ENCODE measurements around the gene RRP36. TPM values are rescaled to one million over a fixed set of nuclear protein-coding genes. Genes with fewer than 3 reads are reported as not detected.
A peak's percentile ranks its signal among the peaks of the same experiment; 100 is the strongest.

Gene RRP36
- total RNA-seq, 1 donor from 2014 or later, result 89.1 TPM

DNA sequence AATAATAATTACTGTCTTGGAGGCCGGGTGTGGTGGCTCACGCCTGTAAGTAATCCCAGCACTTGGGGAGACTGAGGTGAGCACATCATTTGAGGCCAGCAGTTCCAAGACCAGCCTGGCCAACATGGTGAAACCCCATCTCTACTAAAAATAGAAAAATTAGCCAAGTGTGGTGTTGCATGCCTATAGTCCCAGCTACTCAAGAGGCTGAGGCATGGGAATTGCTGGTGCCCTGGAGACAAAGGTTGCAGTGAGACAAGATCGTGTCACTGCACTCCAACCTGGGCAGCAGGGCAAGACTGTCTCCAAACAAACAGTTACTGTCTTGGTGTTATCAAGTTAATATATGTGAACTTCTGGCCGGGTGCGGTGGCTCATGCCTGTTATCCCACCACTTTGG is 4.9 kb downstream of the RRP36 start:
- H3K27me3 Mint-ChIP-seq (ENCODE audit: low read depth), result no peaks in the 10 kb centered on the region
- H3K36me3 Mint-ChIP-seq (ENCODE audit: low read depth), result peaks cover 27% of the 10 kb centered on the region
- H3K27ac Mint-ChIP-seq (ENCODE audit: unreplicated experiment), result no peak overlapping the region
- DNase-seq (ENCODE audit: low read depth, low spot score), result no peak
- H3K4me3 Mint-ChIP-seq, result peak overlapping the region; percentile 34
- H3K4me1 Mint-ChIP-seq, result peaks cover 8% of the 10 kb centered on the region
- H3K9me3 Mint-ChIP-seq, result no peaks in the 10 kb centered on the region
- TF ChIP-seq, protein P1, sequence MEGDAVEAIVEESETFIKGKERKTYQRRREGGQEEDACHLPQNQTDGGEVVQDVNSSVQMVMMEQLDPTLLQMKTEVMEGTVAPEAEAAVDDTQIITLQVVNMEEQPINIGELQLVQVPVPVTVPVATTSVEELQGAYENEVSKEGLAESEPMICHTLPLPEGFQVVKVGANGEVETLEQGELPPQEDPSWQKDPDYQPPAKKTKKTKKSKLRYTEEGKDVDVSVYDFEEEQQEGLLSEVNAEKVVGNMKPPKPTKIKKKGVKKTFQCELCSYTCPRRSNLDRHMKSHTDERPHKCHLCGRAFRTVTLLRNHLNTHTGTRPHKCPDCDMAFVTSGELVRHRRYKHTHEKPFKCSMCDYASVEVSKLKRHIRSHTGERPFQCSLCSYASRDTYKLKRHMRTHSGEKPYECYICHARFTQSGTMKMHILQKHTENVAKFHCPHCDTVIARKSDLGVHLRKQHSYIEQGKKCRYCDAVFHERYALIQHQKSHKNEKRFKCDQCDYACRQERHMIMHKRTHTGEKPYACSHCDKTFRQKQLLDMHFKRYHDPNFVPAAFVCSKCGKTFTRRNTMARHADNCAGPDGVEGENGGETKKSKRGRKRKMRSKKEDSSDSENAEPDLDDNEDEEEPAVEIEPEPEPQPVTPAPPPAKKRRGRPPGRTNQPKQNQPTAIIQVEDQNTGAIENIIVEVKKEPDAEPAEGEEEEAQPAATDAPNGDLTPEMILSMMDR (conservative IDR thresholded peaks at IDR 0.05), result no peak

DNA sequence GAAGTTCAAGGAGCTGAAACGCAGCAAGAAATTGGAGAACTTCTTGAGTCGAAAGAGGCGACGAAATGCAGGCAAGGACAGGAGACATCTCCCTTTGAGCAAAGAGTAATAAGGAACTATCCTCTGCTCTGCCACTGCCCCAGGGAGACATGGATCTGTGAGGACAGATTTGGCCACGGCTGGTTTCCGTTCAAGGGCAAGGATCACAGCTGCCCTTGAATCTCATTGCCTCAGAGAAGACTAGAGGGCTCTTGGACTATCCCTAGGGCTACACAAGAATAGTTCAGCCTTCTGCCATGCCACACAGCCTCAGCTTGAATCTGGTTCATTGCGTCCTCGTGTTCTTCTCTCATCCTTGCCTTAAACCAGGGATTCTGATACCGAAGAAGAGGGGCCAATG is 7.7 kb downstream of the RRP36 start:
- no peaks in the 10 kb centered on the region for H3K27me3 Mint-ChIP-seq (ENCODE audit: low read depth)
- no peak overlapping the region for H3K27ac Mint-ChIP-seq (ENCODE audit: unreplicated experiment)
- TF ChIP-seq, protein P1 (conservative IDR thresholded peaks at IDR 0.05), result no peak
- no peaks in the 10 kb centered on the region for H3K9me3 Mint-ChIP-seq
- H3K4me3 Mint-ChIP-seq, result no peak overlapping the region
- peaks cover 32% of the 10 kb centered on the region for H3K36me3 Mint-ChIP-seq (ENCODE audit: low read depth)
- peaks cover 4% of the 10 kb centered on the region for H3K4me1 Mint-ChIP-seq
- no peak for DNase-seq (ENCODE audit: low read depth, low spot score)

DNA sequence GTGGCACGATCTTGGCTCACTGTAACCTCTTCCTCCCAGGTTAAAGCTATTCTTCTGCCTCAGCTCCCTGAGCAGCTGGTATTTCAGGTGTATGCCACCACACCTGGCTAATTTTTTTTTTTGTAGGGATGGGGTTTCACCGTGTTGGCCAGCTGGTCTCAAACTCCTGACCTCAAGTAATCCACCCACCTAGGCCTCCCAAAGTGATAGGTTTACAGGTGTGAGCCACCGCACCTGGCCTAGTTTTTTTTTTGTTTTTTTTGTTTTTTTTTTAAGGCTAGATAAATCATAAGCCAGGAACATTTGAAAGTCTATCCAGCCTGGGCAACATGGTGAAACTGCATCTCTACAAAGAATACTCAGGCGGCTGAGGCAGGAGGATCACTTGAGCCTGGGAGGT is 10.9 kb downstream of the RRP36 start:
- H3K4me1 Mint-ChIP-seq, result peaks cover 4% of the 10 kb centered on the region
- no peak overlapping the region for H3K27ac Mint-ChIP-seq (ENCODE audit: unreplicated experiment)
- peaks cover 22% of the 10 kb centered on the region for H3K36me3 Mint-ChIP-seq (ENCODE audit: low read depth)
- H3K27me3 Mint-ChIP-seq (ENCODE audit: low read depth), result no peaks in the 10 kb centered on the region
- H3K9me3 Mint-ChIP-seq, result no peaks in the 10 kb centered on the region
- TF ChIP-seq, protein P1 (conservative IDR thresholded peaks at IDR 0.05), result no peak
- DNase-seq (ENCODE audit: low read depth, low spot score), result no peak
- H3K4me3 Mint-ChIP-seq, result no peak overlapping the region

DNA sequence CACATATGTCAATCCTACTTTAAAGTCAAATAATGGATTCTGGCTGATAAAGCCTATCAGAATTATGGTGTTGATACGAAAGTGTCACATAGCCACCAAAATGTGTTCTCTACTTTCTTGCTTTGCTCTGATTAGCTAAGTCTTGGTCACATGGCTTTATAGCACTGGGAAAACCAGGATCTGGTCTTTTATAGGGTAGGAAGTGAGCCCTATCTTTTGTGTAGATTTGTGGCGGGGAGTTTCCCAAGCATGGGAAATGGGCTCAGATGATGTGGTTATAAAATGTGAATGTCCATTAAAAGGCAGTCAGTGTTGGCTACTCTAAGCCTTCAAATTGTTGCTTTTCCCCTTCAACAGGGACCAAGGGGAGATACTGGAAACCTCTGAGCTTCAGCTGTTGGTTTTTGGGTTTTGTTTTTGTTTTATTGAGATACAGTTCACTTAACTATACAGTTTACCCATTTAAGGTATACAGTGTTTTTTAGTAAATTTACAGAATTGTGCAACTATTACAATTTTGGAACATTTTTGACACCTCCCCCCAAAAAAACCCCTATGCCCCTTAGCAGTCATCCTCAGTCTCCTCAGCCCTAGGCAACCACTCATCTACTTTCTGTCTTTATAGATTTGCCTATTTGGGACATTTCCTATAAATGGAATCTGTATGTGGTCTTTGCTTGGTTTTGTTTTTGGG is 12.2 kb downstream of the RRP36 start:
- Mint-ChIP-seq H3K27me3 (ENCODE audit: low read depth) (no peaks in the 10 kb centered on the region), H3K4me1 (no peaks in the 10 kb centered on the region), H3K4me3 (peak overlapping the region; percentile 1), H3K27ac (ENCODE audit: unreplicated experiment) (no peak overlapping the region), H3K36me3 (ENCODE audit: low read depth) (peaks cover 21% of the 10 kb centered on the region), H3K9me3 (no peaks in the 10 kb centered on the region)
- no peak for DNase-seq (ENCODE audit: low read depth, low spot score)
- TF ChIP-seq, protein P1 (conservative IDR thresholded peaks at IDR 0.05), result no peak

DNA sequence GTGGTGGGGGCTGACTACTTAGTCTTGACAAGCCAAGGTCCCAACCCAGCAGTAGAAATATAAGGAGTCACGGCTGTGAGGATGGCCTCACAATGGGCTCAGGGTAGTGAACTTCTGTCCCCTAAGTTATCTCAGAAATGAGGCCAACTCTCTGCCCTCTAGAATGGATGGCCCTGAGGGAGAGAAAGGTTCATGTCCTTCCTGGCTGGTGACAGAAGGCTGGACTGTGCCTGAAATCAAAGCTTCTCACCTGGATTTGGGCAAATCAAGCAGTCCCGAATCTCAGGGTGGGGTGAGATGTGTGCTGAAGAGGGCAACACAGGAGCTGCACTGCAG is 12.7 kb downstream of the RRP36 start:
- no peaks in the 10 kb centered on the region for H3K27me3 Mint-ChIP-seq (ENCODE audit: low read depth)
- H3K36me3 Mint-ChIP-seq (ENCODE audit: low read depth), result peaks cover 23% of the 10 kb centered on the region
- no peak overlapping the region for H3K4me3 Mint-ChIP-seq
- no peaks in the 10 kb centered on the region for H3K4me1 Mint-ChIP-seq
- H3K27ac Mint-ChIP-seq (ENCODE audit: unreplicated experiment), result no peak overlapping the region
- TF ChIP-seq, protein P1 (conservative IDR thresholded peaks at IDR 0.05), result no peak
- H3K9me3 Mint-ChIP-seq, result no peaks in the 10 kb centered on the region
- DNase-seq (ENCODE audit: low read depth, low spot score), result no peak
